ENCODE data around the gene ZBTB21.
"Not testable (repeated sequence)": the region's sequence is repeated elsewhere in the genome, so short reads cannot be mapped to it uniquely, and the experiment has no call there.

Gene ZBTB21

GRCh38 chr21:41965461-41966013 is 44.6 kb downstream of the ZBTB21 start:
- no peak for DNase-seq

- DNase-seq: peak; percentile 66
These were observed 45.1 kb downstream of the ZBTB21 start for GRCh38 chr21:41965045-41965444.

GRCh38 chr21:41964171-41964570 is 46.0 kb downstream of the ZBTB21 start:
- no peak for DNase-seq

- no peak for DNase-seq
These were observed 47.7 kb downstream of the ZBTB21 start for GRCh38 chr21:41962425-41962966.

- DNase-seq: no peak
These were observed 48.4 kb downstream of the ZBTB21 start for GRCh38 chr21:41961753-41962152.

GRCh38 chr21:41961282-41961701 is 48.9 kb downstream of the ZBTB21 start:
- DNase-seq: no peak

GRCh38 chr21:41960386-41960785 is 49.8 kb downstream of the ZBTB21 start:
- no peak for DNase-seq

- DNase-seq: not testable (repeated sequence)
These were observed 50.5 kb downstream of the ZBTB21 start for GRCh38 chr21:41959697-41960096.

GRCh38 chr21:41958886-41959563 is 51.1 kb downstream of the ZBTB21 start:
- DNase-seq: no peak

- DNase-seq: no peak
These were observed 52.0 kb downstream of the ZBTB21 start for GRCh38 chr21:41957991-41958766.

GRCh38 chr21:41956926-41957729 is 53.0 kb downstream of the ZBTB21 start:
- DNase-seq: no peak

GRCh38 chr21:41955516-41955915 is 54.6 kb downstream of the ZBTB21 start:
- no peak for DNase-seq

- DNase-seq: no peak
These were observed 55.3 kb downstream of the ZBTB21 start for GRCh38 chr21:41954654-41955499.

GRCh38 chr21:41953831-41954653 is 56.1 kb downstream of the ZBTB21 start, which contains the start of gene C2CD2:
C2CD2 (minus strand) TSS chr21:41954018; CDS start chr21:41953648, 370 bp downstream.
- no peak for DNase-seq

GRCh38 chr21:41953249-41953830 is 56.8 kb downstream of the ZBTB21 start:
- DNase-seq: no peak

GRCh38 chr21:41952568-41953248 is 57.5 kb downstream of the ZBTB21 start:
- DNase-seq: no peak

GRCh38 chr21:41951876-41952567 is 58.1 kb downstream of the ZBTB21 start:
- no peak for DNase-seq

- DNase-seq: no peak
These were observed 59.2 kb downstream of the ZBTB21 start for GRCh38 chr21:41950941-41951351.

- DNase-seq: not testable (repeated sequence)
These were observed 60.5 kb downstream of the ZBTB21 start for GRCh38 chr21:41949631-41950030.
